Measurements from ENCODE around the gene SLC6A7.

- TF ChIP-seq CTCF (IDR thresholded peaks at IDR 0.05) (no peak), POLR2A (IDR thresholded peaks at IDR 0.05) (no peak)
Observed at GRCh38 chr5:150236981-150237754, 47.3 kb downstream of the SLC6A7 start.
